HepG2 (cell line): ENCODE results near the gene UST. TPM values are rescaled to one million over a fixed set of nuclear protein-coding genes. Genes with fewer than 3 reads are reported as not detected.

ENCODE experiments used
- ATM ChIP-seq: fragments of 450-650 bp; IDR thresholded peaks from 2 replicates; pipeline ENCODE4 v1.7.1; 2017; ENCODE audit warnings: mild to moderate bottlenecking, borderline replicate concordance
- CAMTA2 ChIP-seq: sonication (generic); formaldehyde crosslinking; IDR thresholded peaks from 2 replicates; pipeline ENCODE4 v1.4.0; 2020; ENCODE audit warnings: mild to moderate bottlenecking, missing genetic modification reagents, borderline replicate concordance
- CSRNP2 ChIP-seq: sonication (generic); formaldehyde crosslinking; conservative IDR thresholded peaks from 2 replicates; pipeline ENCODE4 v1.8.0; 2022; ENCODE audit warnings: low read depth, missing genetic modification reagents
- GPN1 ChIP-seq: sonication (generic); formaldehyde crosslinking; IDR thresholded peaks from 2 replicates; pipeline ENCODE4 v1.5.1; 2020; ENCODE audit warnings: missing genetic modification reagents, borderline replicate concordance
- MTA1 ChIP-seq: sonication (generic); formaldehyde crosslinking; IDR thresholded peaks from 2 replicates; pipeline ENCODE4 v1.4.0; 2020; ENCODE audit warnings: missing genetic modification reagents, mild to moderate bottlenecking, borderline replicate concordance
- MTERF4 ChIP-seq: sonication (generic); formaldehyde crosslinking; IDR thresholded peaks from 2 replicates; pipeline ENCODE4 v1.8.0; 2023; ENCODE audit warnings: mild to moderate bottlenecking, missing genetic modification reagents
- NFIC ChIP-seq: IDR thresholded peaks from 2 replicates; pipeline ENCODE4 v1.6.1; 2012; ENCODE audit warnings: mild to moderate bottlenecking, low read length, inconsistent platforms
- NONO ChIP-seq, 2 experiments: fragments of 450-650 bp in 1 of 2; sonication (generic) in 1 of 2; formaldehyde crosslinking in 1 of 2; IDR thresholded peaks in 1 of 2; conservative IDR thresholded peaks in 1 of 2; 2 replicates each; pipeline versions ENCODE4 v1.6.1 to v1.8.0; 2017 to 2022; ENCODE audit warnings: mild to moderate bottlenecking in 1 of 2, missing genetic modification reagents in 1 of 2, moderate library complexity in 1 of 2
- NR3C1 ChIP-seq: sonication (generic); formaldehyde crosslinking; IDR thresholded peaks from 2 replicates; pipeline ENCODE4 v1.4.0; 2020; ENCODE audit warnings: missing genetic modification reagents
- RAD21 ChIP-seq: fragments of 450-650 bp; formaldehyde crosslinking; IDR thresholded peaks from 2 replicates; pipeline ENCODE4 v1.5.0; 2020; ENCODE audit warnings: mild to moderate bottlenecking
- ZBTB44 ChIP-seq: sonication (generic); formaldehyde crosslinking; IDR thresholded peaks from 2 replicates; pipeline ENCODE4 v1.4.0; 2020; ENCODE audit warnings: missing genetic modification reagents
- ZNF121 ChIP-seq: sonication (generic); formaldehyde crosslinking; IDR thresholded peaks from 2 replicates; pipeline ENCODE4 v1.5.0; 2020; ENCODE audit warnings: mild to moderate bottlenecking, missing genetic modification reagents
- ZNF251 ChIP-seq: sonication (generic); formaldehyde crosslinking; IDR thresholded peaks from 2 replicates; pipeline ENCODE4 v1.9.0; 2021; ENCODE audit warnings: mild to moderate bottlenecking, missing genetic modification reagents
- ZNF503 ChIP-seq: sonication (generic); formaldehyde crosslinking; IDR thresholded peaks from 2 replicates; pipeline ENCODE4 v1.4.0; 2020; ENCODE audit warnings: missing genetic modification reagents
- ZNF652 ChIP-seq: IDR thresholded peaks from 2 replicates; pipeline ENCODE4 v1.6.1; 2016; ENCODE audit warnings: low read depth, borderline replicate concordance
- ZNF772 ChIP-seq: sonication (generic); formaldehyde crosslinking; IDR thresholded peaks from 2 replicates; pipeline ENCODE4 v1.5.0; 2020; ENCODE audit warnings: mild to moderate bottlenecking, missing genetic modification reagents
- polyA plus RNA-seq, 8 experiments: library from polyadenylated mRNA; depleted of rRNA in 3 of 8; stranded (reverse) in 7 of 8; unstranded in 1 of 8; fragments of >200 nt; fragmentation: Illumina TruSeq in 4 of 8; extraction: Trizol in 4 of 8; gene quantifications; 2 replicates each; pipeline versions ENCODE4 v1.2.1 to v1.2.3, GENCODE V29; 2011 to 2016; ENCODE audit warnings: low read depth in 4 of 8, missing spikeins in 1 of 8, mixed read lengths in 1 of 8; ENCODE audit not compliant: insufficient read depth in 1 of 8
- total RNA-seq, 5 experiments: library from RNA; depleted of rRNA; stranded (reverse); fragments of >200 nt; fragmentation: Illumina TruSeq; extraction: Trizol; gene quantifications; 2 replicates each; pipeline ENCODE4 v1.2.3, GENCODE V29; 2016; ENCODE audit warnings: low read depth in 1 of 5
- TF ChIP-seq, protein P1 (sequence below): sonication (generic); formaldehyde crosslinking; IDR thresholded peaks from 2 replicates; pipeline ENCODE4 v1.4.0; 2020; ENCODE audit warnings: mild to moderate bottlenecking, low read depth, missing genetic modification reagents
- TF ChIP-seq, protein P2 (sequence below): sonication (generic); formaldehyde crosslinking; conservative IDR thresholded peaks from 2 replicates; pipeline ENCODE4 v1.8.1; 2023; ENCODE audit warnings: missing genetic modification reagents

Gene UST
- total and polyA plus RNA-seq, 2 of the 13 experiments (the other 11 are each of a cell fraction or from before 2014, with no cell fraction given): 0.27 TPM; not detected in 1

DNA sequence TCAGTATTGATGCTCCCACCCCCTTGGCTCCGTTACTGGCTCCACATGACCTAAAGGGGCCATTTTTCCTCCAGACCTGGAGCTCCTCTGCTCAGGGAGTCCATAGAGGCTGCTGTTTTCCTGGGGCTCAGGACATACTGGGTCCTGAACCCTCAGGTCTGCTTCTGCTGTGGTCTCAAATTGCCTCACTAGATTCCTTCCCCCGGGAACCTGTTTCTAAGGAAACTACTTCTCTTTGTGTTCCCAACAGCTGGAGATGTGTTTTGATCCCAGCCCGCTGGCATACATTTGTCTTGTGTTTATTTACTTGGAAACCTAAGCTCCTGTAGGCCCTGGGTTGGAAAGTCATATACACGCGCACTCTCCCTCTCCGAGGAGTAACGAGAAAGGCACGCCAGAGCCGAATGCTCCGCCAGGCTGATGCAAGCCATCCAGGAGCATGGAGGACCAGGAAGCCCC is 222.8 kb downstream of the UST start (continued):
- no peak for TF ChIP-seq ZNF503
- no peak for TF ChIP-seq ATM
- no peak for TF ChIP-seq ZNF652 (CRISPR knock-in tag)
- TF ChIP-seq ZBTB44 (CRISPR knock-in tag): no peak
- TF ChIP-seq ZNF772 (CRISPR knock-in tag): no peak
- TF ChIP-seq CSRNP2 (CRISPR knock-in tag): no peak
- no peak for TF ChIP-seq MTERF4 (CRISPR knock-in tag)
- TF ChIP-seq, protein P1, sequence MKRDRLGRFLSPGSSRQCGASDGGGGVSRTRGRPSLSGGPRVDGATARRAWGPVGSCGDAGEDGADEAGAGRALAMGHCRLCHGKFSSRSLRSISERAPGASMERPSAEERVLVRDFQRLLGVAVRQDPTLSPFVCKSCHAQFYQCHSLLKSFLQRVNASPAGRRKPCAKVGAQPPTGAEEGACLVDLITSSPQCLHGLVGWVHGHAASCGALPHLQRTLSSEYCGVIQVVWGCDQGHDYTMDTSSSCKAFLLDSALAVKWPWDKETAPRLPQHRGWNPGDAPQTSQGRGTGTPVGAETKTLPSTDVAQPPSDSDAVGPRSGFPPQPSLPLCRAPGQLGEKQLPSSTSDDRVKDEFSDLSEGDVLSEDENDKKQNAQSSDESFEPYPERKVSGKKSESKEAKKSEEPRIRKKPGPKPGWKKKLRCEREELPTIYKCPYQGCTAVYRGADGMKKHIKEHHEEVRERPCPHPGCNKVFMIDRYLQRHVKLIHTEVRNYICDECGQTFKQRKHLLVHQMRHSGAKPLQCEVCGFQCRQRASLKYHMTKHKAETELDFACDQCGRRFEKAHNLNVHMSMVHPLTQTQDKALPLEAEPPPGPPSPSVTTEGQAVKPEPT (CRISPR knock-in tag): no peak
- no peak for TF ChIP-seq NR3C1
- TF ChIP-seq, protein P2, sequence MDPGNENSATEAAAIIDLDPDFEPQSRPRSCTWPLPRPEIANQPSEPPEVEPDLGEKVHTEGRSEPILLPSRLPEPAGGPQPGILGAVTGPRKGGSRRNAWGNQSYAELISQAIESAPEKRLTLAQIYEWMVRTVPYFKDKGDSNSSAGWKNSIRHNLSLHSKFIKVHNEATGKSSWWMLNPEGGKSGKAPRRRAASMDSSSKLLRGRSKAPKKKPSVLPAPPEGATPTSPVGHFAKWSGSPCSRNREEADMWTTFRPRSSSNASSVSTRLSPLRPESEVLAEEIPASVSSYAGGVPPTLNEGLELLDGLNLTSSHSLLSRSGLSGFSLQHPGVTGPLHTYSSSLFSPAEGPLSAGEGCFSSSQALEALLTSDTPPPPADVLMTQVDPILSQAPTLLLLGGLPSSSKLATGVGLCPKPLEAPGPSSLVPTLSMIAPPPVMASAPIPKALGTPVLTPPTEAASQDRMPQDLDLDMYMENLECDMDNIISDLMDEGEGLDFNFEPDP: 0 out of 2 replicates have a peak, but pooled peaks have one; percentile 62
- TF ChIP-seq GPN1 (CRISPR knock-in tag): no peak
- TF ChIP-seq NFIC: no peak
- TF ChIP-seq ZNF251 (CRISPR knock-in tag): no peak
- no peak for TF ChIP-seq MTA1 (CRISPR knock-in tag)
- no peak for TF ChIP-seq NONO (IDR thresholded peaks at IDR 0.05)
- TF ChIP-seq NONO (CRISPR knock-in tag; conservative IDR thresholded peaks at IDR 0.05): no peak
- no peak for TF ChIP-seq ZNF121 (CRISPR knock-in tag)
- no peak for TF ChIP-seq CAMTA2 (CRISPR knock-in tag)
- no peak for TF ChIP-seq RAD21 (CRISPR knock-in tag)
